ENCODE measurements around the gene CCDC179. TPM values are rescaled to one million over a fixed set of nuclear protein-coding genes. Genes with fewer than 3 reads are reported as not detected.

CCDC179 gene
- total RNA-seq, 1 donor from 2014 or later: not detected

DNA sequence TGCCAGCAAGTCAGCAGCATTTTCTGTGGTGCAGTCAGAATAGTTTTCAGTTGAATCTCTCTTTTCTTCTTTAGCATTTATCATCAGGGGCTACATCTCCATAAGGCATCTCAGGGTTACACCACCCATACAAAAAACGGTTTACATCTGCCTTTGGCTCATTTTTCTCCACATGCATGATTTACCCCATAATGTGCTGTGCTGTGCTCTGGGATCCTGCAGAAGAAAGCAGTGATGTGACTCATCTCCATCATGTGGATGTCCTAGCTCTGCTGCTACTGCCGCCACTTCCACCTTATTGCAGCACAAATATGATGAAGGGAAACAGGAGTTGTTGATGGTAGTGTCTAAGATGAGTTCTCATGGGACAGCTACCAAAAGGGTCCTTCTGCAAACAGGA lies 30.0 kb upstream of the CCDC179 start:
- no peaks in the 10 kb centered on the region for H3K27me3 ChIP-seq
- intact Hi-C loops (cut with DNase I): no loop called here
- no peak for DNase-seq (ENCODE audit: low spot score in 2 of 2)
- H3K4me1 ChIP-seq: no peaks in the 10 kb centered on the region
- TF ChIP-seq, protein P1, sequence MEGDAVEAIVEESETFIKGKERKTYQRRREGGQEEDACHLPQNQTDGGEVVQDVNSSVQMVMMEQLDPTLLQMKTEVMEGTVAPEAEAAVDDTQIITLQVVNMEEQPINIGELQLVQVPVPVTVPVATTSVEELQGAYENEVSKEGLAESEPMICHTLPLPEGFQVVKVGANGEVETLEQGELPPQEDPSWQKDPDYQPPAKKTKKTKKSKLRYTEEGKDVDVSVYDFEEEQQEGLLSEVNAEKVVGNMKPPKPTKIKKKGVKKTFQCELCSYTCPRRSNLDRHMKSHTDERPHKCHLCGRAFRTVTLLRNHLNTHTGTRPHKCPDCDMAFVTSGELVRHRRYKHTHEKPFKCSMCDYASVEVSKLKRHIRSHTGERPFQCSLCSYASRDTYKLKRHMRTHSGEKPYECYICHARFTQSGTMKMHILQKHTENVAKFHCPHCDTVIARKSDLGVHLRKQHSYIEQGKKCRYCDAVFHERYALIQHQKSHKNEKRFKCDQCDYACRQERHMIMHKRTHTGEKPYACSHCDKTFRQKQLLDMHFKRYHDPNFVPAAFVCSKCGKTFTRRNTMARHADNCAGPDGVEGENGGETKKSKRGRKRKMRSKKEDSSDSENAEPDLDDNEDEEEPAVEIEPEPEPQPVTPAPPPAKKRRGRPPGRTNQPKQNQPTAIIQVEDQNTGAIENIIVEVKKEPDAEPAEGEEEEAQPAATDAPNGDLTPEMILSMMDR (IDR thresholded peaks at IDR 0.05): no peak
- H3K27ac ChIP-seq: no peak overlapping the region
- H3K4me3 ChIP-seq: no peak overlapping the region
- no peaks in the 10 kb centered on the region for H3K9me3 ChIP-seq
- H3K36me3 ChIP-seq: no peaks in the 10 kb centered on the region

DNA sequence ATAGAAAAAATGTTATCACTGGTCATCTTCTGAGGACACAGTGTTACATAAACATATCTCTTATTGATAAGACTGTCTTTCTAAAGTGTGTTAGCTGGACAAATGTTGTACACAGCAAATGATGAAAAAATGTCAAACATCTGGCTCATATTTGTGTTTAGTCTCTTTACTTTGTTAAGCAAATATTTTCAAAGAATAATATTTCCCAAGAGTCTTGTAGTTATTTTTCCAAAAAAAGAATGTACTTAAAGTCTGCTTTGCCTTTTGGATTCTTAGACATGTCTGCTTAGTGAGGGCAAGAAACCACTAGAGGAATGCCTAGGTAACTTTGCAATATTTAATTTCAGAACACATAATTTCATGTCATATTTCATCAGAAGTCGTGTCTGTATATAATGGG lies 23.9 kb upstream of the CCDC179 start:
- no peak overlapping the region for H3K27ac ChIP-seq
- H3K4me3 ChIP-seq: no peak overlapping the region
- DNase-seq (ENCODE audit: low spot score in 2 of 2): no peak
- no peaks in the 10 kb centered on the region for H3K27me3 ChIP-seq
- no peaks in the 10 kb centered on the region for H3K4me1 ChIP-seq
- TF ChIP-seq, protein P1 (IDR thresholded peaks at IDR 0.05): no peak
- H3K36me3 ChIP-seq: no peaks in the 10 kb centered on the region
- H3K9me3 ChIP-seq: no peaks in the 10 kb centered on the region
- intact Hi-C loops (cut with DNase I): no loop called here

DNA sequence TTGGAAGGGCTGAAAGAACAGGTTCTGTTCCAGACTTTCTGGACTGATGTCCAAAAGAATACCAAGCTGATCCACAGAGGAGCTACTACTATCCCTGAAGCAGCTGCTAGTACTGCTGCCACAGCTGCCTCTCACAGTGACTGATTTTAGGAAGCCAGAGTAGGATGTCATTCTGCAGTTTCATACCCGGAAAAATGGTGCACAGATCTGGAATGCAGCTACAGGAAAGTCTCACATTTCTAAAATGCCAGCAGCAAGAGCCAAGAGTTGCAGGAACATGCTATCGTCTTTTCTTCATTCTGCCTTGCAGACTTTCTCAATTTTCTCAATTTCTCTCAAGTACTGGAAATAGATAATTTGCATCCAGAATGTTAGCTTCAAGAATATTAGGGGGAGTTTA lies 19.4 kb upstream of the CCDC179 start:
- no peak overlapping the region for H3K27ac ChIP-seq
- no peak overlapping the region for H3K4me3 ChIP-seq
- H3K4me1 ChIP-seq: no peaks in the 10 kb centered on the region
- no peaks in the 10 kb centered on the region for H3K9me3 ChIP-seq
- no peaks in the 10 kb centered on the region for H3K36me3 ChIP-seq
- DNase-seq (ENCODE audit: low spot score in 2 of 2): no peak
- TF ChIP-seq, protein P1 (IDR thresholded peaks at IDR 0.05): no peak
- intact Hi-C loops (cut with DNase I): no loop called here
- H3K27me3 ChIP-seq: no peaks in the 10 kb centered on the region

DNA sequence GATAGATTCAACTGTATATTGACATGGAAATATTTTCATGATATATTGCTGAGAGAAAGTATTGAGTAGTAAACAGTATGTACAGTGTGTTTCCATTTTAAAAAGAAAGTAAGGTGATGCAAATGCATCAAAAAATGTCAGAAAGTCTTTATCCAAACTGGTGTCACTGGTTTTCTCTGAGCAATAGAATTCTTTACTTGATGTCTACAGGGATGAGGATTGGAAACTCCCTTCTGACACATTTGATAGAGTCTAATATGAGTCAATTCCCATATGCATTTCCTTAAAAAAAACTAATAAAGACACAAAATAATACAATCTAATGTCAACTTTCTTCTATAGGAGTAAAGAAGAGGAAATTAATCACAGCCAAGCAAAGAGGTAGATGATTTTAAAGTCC lies 18.3 kb upstream of the CCDC179 start:
- Histone ChIP-seq H3K4me1 (no peaks in the 10 kb centered on the region), H3K27me3 (no peaks in the 10 kb centered on the region), H3K36me3 (no peaks in the 10 kb centered on the region), H3K27ac (no peak overlapping the region), H3K9me3 (no peaks in the 10 kb centered on the region), H3K4me3 (no peak overlapping the region)
- TF ChIP-seq, protein P1 (IDR thresholded peaks at IDR 0.05): no peak
- intact Hi-C loops (cut with DNase I): no loop called here
- no peak for DNase-seq (ENCODE audit: low spot score in 2 of 2)

DNA sequence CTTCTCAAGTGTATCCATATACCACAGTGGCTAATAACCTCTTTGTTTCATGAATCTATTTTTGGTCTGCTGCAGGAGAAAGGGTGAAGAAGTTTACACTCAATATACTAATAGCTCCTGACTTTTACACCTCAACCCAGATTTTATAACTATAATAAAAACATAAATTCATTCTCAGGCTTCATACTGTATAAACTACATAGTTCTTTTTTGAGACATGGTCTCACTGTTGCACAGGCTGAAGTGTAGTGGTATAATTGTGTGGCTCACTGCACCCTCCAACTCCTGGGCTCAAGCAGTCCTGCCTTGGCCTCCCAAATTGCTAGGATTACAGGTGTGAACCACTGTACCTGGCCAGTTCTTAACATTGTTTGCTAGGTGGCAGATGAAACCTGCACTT lies 17.8 kb upstream of the CCDC179 start:
- Histone ChIP-seq H3K9me3 (no peaks in the 10 kb centered on the region), H3K27me3 (no peaks in the 10 kb centered on the region), H3K36me3 (no peaks in the 10 kb centered on the region), H3K4me3 (no peak overlapping the region), H3K4me1 (no peaks in the 10 kb centered on the region), H3K27ac (no peak overlapping the region)
- no peak for DNase-seq (ENCODE audit: low spot score in 2 of 2)
- TF ChIP-seq, protein P1 (IDR thresholded peaks at IDR 0.05): no peak
- intact Hi-C loops (cut with DNase I): no loop called here

DNA sequence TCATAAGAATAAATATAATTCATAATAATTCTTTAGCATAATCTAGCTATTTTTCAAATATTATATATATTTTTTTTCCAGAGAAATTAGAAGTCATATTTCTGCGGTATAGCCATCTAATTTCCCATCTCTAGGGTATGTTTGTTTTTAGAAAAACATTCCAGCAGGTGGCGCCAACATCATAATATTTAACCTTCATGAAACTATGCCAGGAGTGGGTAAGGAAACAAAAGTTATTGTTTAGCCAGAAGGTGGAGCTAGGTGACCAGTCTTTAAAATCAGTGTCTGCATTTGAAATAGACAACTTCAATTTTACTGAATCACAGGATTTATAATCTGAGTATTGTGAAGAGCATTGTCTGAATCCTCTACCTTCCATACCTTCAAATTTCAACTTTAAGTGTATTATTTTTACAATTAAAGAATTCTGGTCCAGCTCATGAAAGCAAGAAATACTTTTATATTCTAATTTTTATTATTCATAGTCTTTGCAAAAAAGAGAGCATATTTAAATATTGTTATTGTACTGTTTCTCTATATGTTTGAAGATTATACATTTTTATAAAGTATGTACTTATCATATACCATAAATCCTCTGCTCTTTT lies 15.7 kb upstream of the CCDC179 start:
- DNase-seq (ENCODE audit: low spot score in 2 of 2): peak in 1 of 2 donors; percentile 75
- Histone ChIP-seq H3K4me3 (no peak overlapping the region), H3K9me3 (no peaks in the 10 kb centered on the region), H3K27ac (no peak overlapping the region), H3K36me3 (no peaks in the 10 kb centered on the region), H3K27me3 (no peaks in the 10 kb centered on the region), H3K4me1 (no peaks in the 10 kb centered on the region)
- TF ChIP-seq, protein P1 (IDR thresholded peaks at IDR 0.05): peak; percentile 45 to 77 (median 71)
- intact Hi-C loops (cut with DNase I): no loop called here
